Measurements from ENCODE around the gene SCCPDH.

Gene SCCPDH

DNA sequence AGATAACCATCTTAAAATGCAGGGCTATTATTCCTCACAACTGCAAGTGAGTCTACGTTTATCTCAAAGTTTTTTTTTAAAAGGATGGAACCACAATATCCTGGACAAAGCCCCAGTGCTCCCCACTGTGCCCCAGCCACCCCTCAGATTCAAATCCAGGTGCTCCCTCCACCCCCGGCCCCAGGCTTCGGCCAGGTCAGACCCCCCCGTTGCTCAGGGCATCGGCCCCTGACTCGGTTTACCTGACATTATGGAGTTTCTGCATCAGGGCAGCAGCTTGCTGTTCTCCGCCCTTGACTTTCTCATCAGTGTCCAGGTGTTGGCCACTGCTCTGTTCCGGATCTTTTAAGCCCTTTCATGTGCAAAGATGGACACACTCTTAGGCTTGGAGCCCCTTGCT lies 72.9 kb downstream of the SCCPDH start:
- no peak overlapping the region for H3K4me3 ChIP-seq (ENCODE audit: low read length)
- no peak for TF ChIP-seq CTCF (conservative IDR thresholded peaks at IDR 0.05; ENCODE audit: low read depth, low read length)
- DNase-seq (ENCODE audit: low read depth): no peak

DNA sequence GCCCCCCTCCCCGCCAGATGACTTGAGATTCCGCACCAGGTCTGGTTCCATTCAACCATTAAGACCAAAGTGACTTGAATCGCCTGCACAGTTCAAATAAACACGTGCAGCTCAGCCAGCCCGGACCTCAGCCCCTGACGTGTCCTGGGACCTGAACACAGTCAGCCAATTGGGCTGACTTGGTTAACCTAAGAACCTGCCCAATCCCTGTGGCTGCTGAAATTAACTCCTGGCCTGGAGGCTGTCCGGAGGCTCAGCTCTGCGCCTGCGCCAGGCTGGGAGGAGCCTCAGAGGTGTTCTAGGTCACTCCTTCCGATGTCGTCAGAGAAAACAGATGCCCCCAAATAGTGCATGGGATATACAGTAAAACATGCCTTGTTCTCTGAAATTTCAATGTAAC lies 73.4 kb downstream of the SCCPDH start:
- H3K4me3 ChIP-seq (ENCODE audit: low read length): no peak overlapping the region
- DNase-seq (ENCODE audit: low read depth): no peak
- no peak for TF ChIP-seq CTCF (conservative IDR thresholded peaks at IDR 0.05; ENCODE audit: low read depth, low read length)

- no peak overlapping the region for H3K4me3 ChIP-seq (ENCODE audit: low read length)
- DNase-seq (ENCODE audit: low read depth): no peak
- no peak for TF ChIP-seq CTCF (conservative IDR thresholded peaks at IDR 0.05; ENCODE audit: low read depth, low read length)
These were observed 73.9 kb downstream of the SCCPDH start for GRCh38 chr1:246798107-246798506.

DNA sequence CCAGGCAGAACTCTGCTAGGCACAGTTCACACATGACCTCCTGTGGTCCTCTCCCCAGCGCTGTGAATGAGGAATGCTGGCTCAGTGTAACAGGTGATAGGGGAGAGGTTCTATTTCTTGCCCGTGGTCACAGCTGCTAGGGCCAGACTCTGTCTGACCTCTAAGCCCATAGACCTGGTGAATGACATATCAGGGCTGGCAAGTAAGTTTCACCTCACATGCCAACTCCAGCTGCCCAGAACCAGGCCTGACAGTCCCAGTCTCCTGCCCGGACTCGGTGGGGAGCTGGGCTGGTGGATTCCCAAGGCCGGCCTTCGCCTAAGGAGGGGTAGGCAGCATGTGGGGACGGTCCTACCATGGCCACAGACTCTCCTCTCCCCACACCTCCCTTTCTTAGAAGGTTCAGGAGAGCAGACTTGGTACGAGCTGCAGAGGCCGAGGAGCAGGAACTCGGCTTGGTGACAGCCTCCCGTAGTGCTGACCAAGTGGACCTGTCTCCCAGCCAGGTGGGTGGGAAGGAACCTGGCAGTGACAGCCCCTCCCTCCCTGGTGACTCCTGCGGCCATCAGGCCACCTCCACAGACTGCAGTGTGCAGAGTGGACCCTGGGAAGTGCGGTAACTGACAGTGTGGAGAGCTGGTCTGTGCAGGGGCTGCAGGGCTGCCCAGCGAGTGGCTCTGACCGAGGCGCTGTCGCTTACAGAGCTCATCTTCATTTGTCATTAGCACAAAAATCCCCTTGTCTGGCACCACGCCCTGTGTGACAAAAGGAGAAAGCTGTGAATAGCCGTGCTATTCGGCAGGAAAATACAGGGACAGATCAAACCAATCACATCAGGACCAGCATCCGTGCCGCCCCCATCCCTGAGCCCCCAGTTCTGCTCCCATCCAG lies 74.6 kb downstream of the SCCPDH start:
- H3K4me3 ChIP-seq (ENCODE audit: low read length): no peak overlapping the region
- DNase-seq (ENCODE audit: low read depth): no peak
- no peak for TF ChIP-seq CTCF (conservative IDR thresholded peaks at IDR 0.05; ENCODE audit: low read depth, low read length)

DNA sequence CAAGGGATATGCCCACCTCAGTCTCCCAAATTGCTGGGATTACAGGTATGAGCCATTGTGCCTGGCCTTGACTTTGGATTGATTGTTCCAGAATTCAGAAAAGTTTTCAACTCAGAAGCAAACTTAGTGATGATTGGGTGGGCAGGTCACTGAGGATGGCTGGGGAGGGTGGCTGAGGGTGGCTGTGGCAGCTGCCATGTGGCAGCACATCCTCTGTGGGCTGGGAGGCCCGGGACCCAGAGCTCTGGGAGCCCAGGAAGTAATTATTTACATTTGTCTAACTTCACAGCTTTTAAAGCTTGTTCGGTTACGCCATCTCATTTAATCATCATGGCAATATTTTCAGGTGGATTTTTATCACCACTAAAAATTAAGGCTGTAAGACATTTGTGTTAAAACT lies 76.1 kb downstream of the SCCPDH start:
- H3K4me3 ChIP-seq (ENCODE audit: low read length): no peak overlapping the region
- TF ChIP-seq CTCF (conservative IDR thresholded peaks at IDR 0.05; ENCODE audit: low read depth, low read length): no peak
- no peak for DNase-seq (ENCODE audit: low read depth)

DNA sequence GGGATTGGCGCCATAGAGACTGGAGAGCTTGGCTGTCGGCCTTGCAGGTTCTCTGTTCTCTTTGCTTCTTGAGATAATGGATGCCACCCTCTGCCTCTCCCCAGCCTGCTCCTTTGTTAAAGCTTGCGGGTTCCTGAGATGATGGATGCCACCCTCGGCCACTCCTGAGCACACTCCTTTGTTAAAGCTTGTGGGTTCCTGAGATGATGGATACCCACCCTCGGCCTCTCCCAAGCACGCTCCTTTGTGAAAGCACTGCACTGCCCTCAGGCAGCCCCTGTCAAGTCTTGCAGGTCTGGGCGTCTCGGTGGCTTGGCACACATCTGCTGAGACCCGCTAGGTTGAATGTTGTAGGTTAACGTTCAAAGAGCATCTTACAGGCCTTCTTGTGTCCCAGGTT lies 76.5 kb downstream of the SCCPDH start:
- TF ChIP-seq CTCF (conservative IDR thresholded peaks at IDR 0.05; ENCODE audit: low read depth, low read length): no peak
- DNase-seq (ENCODE audit: low read depth): no peak
- H3K4me3 ChIP-seq (ENCODE audit: low read length): no peak overlapping the region

All from retinal pigment epithelial cell (primary cell).